Prostate gland (tissue), 2 donors: Measurements from ENCODE around the gene GLB1L.

Source experiments
- POLR2A ChIP-seq: fragments of 450-650 bp; IDR thresholded peaks from one replicate; pipeline ENCODE4 v1.6.1; 2016; ENCODE audit warnings: antibody characterized with exemption, mild to moderate bottlenecking
- POLR2AphosphoS5 ChIP-seq: sonication (generic); formaldehyde crosslinking; IDR thresholded peaks from one replicate; pipeline ENCODE4 v1.6.1; 2017; ENCODE audit warnings: antibody characterized with exemption
- TF ChIP-seq, protein P1 (sequence below), 4 experiments: fragments of 200-600 bp in 2 of 4; fragments of 450-650 bp in 2 of 4; sonication (generic) in 2 of 4; IDR thresholded peaks; 1 replicate in 3 of 4; 2 replicates in 1 of 4; pipeline ENCODE4 v1.5.1; 2016 to 2019; ENCODE audit warnings: antibody characterized with exemption in 4 of 4, mild to moderate bottlenecking in 2 of 4, moderate library complexity in 2 of 4

DNA sequence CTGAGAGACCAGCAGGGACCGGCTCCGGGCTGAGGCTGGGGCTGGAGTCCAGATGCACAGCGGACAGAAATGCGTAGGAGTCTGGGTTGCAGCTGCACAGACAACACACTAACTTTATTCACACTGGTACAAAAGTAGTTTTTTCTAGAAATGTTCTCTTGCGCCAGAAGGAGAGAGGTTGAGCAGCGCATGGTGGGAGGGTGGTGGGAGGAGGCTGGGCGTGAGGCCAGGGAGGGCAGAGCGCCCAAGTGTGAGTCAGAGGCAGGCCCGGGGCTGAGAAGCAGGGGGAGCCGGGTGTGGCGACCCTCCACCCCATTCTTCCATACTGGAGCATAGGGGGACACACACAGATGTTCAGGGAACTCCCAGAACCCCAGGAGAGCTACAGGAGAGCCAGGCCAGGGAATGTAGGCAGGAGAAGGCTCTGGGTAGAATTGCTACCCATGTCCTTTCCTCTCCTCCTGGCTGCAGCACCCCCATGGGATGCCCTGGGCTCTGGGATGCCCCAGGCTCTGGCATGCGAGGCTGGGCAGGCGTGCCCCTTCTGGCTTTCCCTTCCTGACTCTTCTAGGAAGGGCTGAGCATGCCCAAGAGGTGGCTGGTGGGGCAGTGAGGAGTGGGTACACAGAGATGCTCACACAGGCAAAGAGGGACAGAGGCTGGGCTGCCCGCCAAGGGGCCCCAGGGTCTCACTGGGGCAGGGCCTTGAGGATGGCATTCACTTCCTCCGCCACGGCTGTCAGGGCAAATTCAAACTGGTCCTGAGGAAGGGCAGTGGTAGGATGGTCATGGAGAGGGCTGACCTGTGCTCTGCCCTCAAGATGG, 44.5 kb upstream of the GLB1L start:
- TF ChIP-seq POLR2A (no peak), POLR2AphosphoS5 (peak; percentile 42)
- TF ChIP-seq, protein P1, sequence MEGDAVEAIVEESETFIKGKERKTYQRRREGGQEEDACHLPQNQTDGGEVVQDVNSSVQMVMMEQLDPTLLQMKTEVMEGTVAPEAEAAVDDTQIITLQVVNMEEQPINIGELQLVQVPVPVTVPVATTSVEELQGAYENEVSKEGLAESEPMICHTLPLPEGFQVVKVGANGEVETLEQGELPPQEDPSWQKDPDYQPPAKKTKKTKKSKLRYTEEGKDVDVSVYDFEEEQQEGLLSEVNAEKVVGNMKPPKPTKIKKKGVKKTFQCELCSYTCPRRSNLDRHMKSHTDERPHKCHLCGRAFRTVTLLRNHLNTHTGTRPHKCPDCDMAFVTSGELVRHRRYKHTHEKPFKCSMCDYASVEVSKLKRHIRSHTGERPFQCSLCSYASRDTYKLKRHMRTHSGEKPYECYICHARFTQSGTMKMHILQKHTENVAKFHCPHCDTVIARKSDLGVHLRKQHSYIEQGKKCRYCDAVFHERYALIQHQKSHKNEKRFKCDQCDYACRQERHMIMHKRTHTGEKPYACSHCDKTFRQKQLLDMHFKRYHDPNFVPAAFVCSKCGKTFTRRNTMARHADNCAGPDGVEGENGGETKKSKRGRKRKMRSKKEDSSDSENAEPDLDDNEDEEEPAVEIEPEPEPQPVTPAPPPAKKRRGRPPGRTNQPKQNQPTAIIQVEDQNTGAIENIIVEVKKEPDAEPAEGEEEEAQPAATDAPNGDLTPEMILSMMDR (IDR thresholded peaks at IDR 0.05), result no peak
